ENCODE measurements around the gene DNAJC1.
A peak's percentile ranks its signal among the peaks of the same experiment; 100 is the strongest.
"Not testable (repeated sequence)": the region's sequence is repeated elsewhere in the genome, so short reads cannot be mapped to it uniquely, and the experiment has no call there.

Gene DNAJC1, protein sequence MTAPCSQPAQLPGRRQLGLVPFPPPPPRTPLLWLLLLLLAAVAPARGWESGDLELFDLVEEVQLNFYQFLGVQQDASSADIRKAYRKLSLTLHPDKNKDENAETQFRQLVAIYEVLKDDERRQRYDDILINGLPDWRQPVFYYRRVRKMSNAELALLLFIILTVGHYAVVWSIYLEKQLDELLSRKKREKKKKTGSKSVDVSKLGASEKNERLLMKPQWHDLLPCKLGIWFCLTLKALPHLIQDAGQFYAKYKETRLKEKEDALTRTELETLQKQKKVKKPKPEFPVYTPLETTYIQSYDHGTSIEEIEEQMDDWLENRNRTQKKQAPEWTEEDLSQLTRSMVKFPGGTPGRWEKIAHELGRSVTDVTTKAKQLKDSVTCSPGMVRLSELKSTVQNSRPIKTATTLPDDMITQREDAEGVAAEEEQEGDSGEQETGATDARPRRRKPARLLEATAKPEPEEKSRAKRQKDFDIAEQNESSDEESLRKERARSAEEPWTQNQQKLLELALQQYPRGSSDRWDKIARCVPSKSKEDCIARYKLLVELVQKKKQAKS

DNA sequence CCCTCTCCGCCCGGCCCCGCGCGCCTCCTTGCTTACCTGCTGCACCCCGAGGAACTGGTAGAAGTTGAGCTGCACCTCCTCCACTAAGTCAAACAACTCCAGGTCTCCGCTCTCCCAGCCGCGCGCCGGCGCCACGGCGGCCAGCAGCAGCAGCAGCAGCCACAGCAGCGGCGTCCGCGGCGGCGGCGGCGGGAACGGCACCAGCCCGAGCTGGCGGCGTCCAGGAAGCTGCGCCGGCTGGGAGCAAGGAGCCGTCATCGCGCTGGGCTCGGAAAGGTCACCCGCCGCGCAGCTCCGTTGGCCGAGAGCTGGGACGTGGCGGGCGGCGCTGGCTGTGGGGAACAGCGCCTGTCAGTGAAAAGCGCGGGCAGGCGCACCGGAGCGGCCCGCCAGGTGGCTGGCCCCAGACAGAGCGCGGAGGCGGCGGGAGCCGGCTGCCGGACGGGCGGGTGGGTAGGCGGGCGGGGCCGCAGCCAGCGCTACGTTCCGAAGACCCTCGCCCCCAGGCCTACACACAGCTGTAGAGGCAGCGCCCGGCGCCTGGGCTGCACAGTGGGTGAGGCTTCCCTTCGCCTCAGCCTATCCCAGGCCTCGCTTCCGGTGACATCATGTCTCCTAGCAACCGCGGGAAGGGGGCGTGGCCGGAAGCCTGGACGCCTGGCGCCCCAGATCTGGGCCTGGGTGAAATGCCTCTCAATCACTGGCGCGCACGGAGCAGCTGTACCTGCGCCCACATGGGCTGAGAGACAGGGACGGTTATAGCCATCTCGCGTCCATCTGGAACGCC lies at the start of gene DNAJC1:
DNAJC1 (minus strand) TSS at position 554 of the 787 bp plus-strand sequence; CDS start at position 258, 296 bp downstream.
- peak; percentile 86 for FAIRE-seq
- peak; percentile 85 for TF ChIP-seq POLR2A (IDR thresholded peaks at IDR 0.05; ENCODE audit: low read depth, low read length)
- DNase-seq (ENCODE audit: insufficient read length, low spot score): peak; percentile 89

DNA sequence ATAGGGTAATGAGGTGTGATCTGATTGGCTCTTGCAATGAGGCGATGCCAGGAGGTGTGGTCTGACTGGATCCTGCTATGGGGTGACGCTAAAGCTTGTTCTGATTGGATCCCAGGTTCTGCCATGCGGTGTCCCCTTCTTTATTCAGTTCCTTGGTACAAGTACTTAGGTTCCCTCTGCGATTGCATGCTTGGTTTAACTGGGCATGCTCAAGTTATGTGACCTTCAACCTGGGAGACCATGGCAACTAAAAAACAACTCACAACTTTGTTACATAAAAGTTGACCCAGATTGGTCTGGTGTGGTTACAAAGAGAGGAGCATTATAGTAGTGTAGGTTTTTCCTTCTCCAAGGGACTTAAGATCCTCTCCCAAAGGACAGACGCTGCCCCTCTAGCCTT lies 49.5 kb upstream of the DNAJC1 start:
- DNase-seq (ENCODE audit: insufficient read length, low spot score) (no peak), FAIRE-seq (no peak)
- TF ChIP-seq POLR2A (IDR thresholded peaks at IDR 0.05; ENCODE audit: low read depth, low read length): no peak

GRCh38 chr10:22049635-22050034 lies 46.1 kb upstream of the DNAJC1 start:
- no peak for TF ChIP-seq POLR2A (IDR thresholded peaks at IDR 0.05; ENCODE audit: low read depth, low read length)
- FAIRE-seq (no peak), DNase-seq (ENCODE audit: insufficient read length, low spot score) (no peak)

DNA sequence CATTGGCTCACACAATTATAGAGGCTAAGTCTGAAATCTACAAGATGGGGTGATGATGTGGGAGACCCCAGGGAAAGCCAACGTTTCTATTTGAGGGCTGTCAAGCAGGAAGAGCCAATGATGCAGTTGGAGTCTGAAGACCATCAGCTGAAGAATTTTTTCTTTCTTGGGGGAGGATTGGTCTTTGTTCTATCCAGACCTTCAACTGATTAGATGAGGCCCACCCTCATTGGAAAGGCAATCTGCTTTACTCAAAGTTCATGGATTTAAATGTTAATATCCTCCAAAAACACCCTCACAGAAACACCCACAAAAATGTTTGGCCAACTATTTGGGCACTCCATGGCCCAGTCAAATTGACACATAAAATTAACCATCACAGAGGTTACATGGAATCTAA lies 44.3 kb upstream of the DNAJC1 start:
- no peak for DNase-seq (ENCODE audit: insufficient read length, low spot score)
- FAIRE-seq: no peak
- TF ChIP-seq POLR2A (IDR thresholded peaks at IDR 0.05; ENCODE audit: low read depth, low read length): no peak

DNA sequence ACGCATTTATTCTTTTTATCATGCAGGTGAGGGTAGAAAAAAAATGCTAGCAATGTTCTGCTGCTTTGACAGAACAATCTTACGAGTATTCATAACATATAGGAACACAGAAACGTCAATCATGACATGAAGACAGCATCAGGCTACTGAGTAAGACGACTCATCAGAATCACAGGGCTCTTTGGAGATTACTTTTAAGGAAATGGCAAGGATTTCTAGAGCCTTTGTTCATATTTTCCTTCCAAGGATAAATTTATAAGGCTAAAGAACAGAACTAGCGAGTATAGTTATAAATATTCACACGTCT lies 39.8 kb upstream of the DNAJC1 start:
- no peak for DNase-seq (ENCODE audit: insufficient read length, low spot score)
- no peak for TF ChIP-seq POLR2A (IDR thresholded peaks at IDR 0.05; ENCODE audit: low read depth, low read length)
- FAIRE-seq: peak; percentile 30

DNA sequence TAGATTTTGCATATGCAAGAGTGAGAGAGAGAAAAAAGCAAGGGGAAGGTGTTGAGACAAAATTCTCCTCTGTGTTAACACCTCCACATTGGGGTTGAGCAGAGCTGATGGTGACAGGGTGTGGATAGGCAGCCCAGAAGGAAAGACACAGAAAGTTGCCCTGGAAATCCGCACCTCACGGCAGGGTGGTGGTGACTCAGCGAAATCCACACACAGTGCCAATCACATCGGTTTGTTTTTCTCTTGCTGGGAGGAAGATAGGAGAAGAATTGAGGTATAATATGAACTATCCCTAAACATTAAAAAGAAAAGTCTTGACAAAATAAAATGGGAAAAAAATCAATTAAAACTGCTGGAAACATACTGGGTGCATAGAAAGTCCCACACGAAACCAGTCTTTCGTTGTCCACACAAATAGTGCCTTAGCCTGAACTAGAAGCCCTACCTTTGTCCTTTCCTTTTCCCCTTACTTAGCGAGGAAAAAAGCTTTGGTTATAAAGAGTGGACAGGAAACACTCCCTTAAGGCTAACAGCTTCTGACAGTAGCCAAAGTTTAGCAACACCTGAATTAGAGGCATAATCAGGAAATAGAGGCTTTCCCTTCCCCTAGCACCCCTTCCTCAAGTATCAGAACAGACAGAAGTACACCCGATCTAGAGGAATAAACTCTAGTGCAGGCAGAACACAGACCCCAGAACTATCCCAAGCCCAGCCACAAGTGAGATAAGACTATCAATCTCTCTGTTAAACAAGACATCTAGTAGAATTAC lies 39.2 kb upstream of the DNAJC1 start:
- no peak for TF ChIP-seq POLR2A (IDR thresholded peaks at IDR 0.05; ENCODE audit: low read depth, low read length)
- DNase-seq (ENCODE audit: insufficient read length, low spot score) (peak; percentile 6), FAIRE-seq (peak; percentile 91)

DNA sequence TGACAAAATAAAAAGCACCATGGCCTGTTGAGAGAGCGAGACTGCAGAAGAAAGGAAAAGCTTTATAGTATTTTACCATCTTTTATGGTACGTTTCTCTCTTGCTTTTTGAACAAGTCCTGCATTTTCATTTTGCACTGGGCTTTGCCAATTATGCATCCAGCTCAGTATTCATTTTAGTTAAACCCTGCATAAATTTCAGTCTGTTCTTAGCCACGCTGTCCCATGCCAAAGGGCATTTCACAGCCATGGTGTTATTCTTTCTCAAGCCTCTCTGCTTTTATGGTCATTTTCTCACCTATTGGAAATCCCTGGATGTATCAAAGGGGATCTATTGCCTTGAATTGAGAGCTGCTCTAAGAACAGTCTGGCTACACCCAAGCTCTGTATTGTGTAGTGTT lies 30.8 kb upstream of the DNAJC1 start:
- no peak for DNase-seq (ENCODE audit: insufficient read length, low spot score)
- no peak for TF ChIP-seq POLR2A (IDR thresholded peaks at IDR 0.05; ENCODE audit: low read depth, low read length)
- no peak for FAIRE-seq

DNA sequence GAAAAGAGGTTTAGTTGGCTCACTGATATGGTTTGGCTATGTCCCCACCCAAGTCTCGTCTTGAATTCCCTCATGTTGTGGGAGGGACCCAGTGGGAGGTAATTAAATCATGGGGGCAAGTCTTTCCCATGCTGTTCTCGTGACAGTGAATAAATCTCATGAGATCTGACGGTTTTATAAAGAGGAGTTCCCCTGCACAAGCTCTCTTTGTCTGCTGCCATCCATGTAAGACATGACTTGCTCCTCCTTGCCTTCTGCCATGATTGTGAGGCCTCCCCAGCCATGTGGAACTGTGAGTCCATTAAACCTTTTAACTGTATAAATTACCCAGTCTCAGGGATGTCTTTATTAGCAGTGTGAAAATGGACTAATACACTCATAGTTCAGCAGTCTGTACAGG lies 28.7 kb upstream of the DNAJC1 start:
- not testable (repeated sequence) for FAIRE-seq; DNase-seq (ENCODE audit: insufficient read length, low spot score)

- no peak for FAIRE-seq
- TF ChIP-seq POLR2A (IDR thresholded peaks at IDR 0.05; ENCODE audit: low read depth, low read length): no peak
- no peak for DNase-seq (ENCODE audit: insufficient read length, low spot score)
Measured at GRCh38 chr10:22030421-22030820, 26.9 kb upstream of the DNAJC1 start.

- FAIRE-seq (no peak), DNase-seq (ENCODE audit: insufficient read length, low spot score) (no peak)
- no peak for TF ChIP-seq POLR2A (IDR thresholded peaks at IDR 0.05; ENCODE audit: low read depth, low read length)
Measured at GRCh38 chr10:22029445-22030236, 26.1 kb upstream of the DNAJC1 start.

DNA sequence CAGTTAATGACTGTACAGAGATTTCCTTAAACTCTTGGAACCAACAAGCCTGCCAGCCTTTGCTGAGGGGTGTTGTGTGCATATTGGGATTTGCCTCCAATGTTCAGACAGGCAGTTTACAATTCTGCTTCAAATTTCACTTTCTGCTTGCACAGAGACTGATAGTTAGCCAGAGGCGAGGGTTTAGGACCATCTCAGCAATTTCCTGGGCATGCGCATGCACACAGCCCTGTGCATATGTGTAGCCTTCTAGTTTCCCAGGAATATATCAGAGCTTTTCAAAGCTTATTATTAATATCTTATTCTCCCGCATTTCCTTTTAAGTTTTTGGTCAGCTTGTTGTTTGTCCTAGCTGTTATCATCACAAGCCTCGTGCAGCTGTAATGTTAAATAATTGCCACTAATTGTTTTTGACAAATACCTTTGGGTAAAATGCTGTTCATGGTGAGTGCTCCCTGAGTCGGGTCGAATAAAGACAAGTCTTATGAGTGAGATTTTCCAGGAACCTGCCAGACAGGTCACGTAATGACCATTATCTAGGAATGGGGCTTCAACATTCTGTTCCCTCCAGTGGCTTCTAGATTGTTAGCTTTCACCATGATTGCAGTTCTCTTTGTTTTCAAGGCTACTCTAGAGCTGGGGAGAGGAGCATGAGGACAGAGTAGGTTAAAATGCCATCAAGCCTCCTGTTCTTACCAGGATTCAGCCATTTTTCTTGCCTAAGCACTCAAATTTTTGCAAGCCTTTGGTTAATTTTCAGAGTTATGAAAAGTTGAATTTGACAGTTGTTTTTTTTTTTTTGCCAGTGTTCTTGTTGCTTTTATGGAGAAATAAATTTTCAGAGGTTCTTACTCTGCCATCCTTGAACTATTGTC lies 24.1 kb upstream of the DNAJC1 start:
- TF ChIP-seq POLR2A (IDR thresholded peaks at IDR 0.05; ENCODE audit: low read depth, low read length): no peak
- FAIRE-seq (no peak), DNase-seq (ENCODE audit: insufficient read length, low spot score) (no peak)

DNA sequence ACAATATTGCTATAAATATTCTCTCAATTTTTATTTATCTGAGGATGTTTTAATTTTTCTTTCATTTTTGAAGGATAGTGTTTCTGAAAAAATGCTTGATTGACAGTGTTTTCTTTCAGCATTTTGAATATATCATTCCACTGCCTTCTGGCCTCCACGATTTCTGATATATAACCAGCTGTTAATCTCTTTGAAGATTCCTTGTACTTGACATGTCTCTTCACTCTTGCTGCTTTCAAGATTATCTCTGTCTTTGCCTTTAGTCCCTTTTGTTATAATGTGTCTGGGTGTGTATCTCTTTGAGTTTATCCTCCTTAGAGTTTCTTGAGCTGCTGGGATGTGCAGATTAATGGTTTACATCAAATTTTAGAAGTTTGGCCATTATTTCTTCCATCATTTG lies 22.8 kb upstream of the DNAJC1 start:
- no peak for DNase-seq (ENCODE audit: insufficient read length, low spot score)
- no peak for TF ChIP-seq POLR2A (IDR thresholded peaks at IDR 0.05; ENCODE audit: low read depth, low read length)
- no peak for FAIRE-seq

Data from H54 (cell line).